A673 (cell line): ENCODE measurements around the gene GDF10. TPM values are rescaled to one million over a fixed set of nuclear protein-coding genes. Genes with fewer than 3 reads are reported as not detected.

Source experiments
- BruUV-seq: library from RNA; stranded (reverse); fragments of 400-500 nt; replicated peaks from 2 replicates; lab custom pipeline; 2021; lab: Mats Ljungman, UMichigan
- CTCF ChIA-PET: fragments of 300-600 bp; sonication (Branson Sonifier 250); formaldehyde crosslinking; loops from one replicate; lab custom pipeline; 2022; ENCODE audit warnings: antibody characterized with exemption; lab: Charles Lee
- POLR2A ChIA-PET: fragments of 300-600 bp; sonication (Branson Sonifier 250); formaldehyde crosslinking; loops from one replicate; lab custom pipeline; 2022; ENCODE audit warnings: antibody characterized with exemption; ENCODE audit not compliant: low non-redundant PET; lab: Charles Lee
- DNase-seq: peaks from one replicate; pipeline ENCODE4 v3.0.0-alpha.2; 2015; ENCODE audit warnings: low spot score
- H3K27ac ChIP-seq: fragments of 200-600 bp; sonication (generic); 2 replicates; pipeline ENCODE4 v1.5.1; 2016; ENCODE audit warnings: mixed run types, low read depth, mild to moderate bottlenecking, mixed read lengths, antibody characterized with exemption, low read length; ENCODE audit not compliant: poor library complexity, severe bottlenecking
- H3K27me3 ChIP-seq: fragments of 200-600 bp; sonication (generic); replicated peaks from 2 replicates; pipeline ENCODE4 v1.6.1; 2017; ENCODE audit warnings: mixed run types, low read depth, mild to moderate bottlenecking, mixed read lengths, antibody characterized with exemption, low read length; ENCODE audit not compliant: insufficient read depth, poor library complexity
- H3K36me3 ChIP-seq: fragments of 200-600 bp; sonication (generic); 2 replicates; pipeline ENCODE4 v1.6.1; 2016; ENCODE audit warnings: mixed run types, mild to moderate bottlenecking, mixed read lengths, antibody characterized with exemption, low read length; ENCODE audit not compliant: insufficient read depth, poor library complexity, severe bottlenecking
- H3K4me1 ChIP-seq: fragments of 200-600 bp; sonication (generic); 2 replicates; pipeline ENCODE4 v1.6.1; 2017; ENCODE audit warnings: mixed run types, mild to moderate bottlenecking, mixed read lengths, antibody characterized with exemption, low read length; ENCODE audit not compliant: insufficient read depth, poor library complexity, severe bottlenecking
- H3K4me3 ChIP-seq: fragments of 200-600 bp; sonication (generic); 2 replicates; pipeline ENCODE4 v1.5.1; 2016; ENCODE audit warnings: low read depth, mixed run types, mild to moderate bottlenecking, mixed read lengths, low read length; ENCODE audit not compliant: poor library complexity, severe bottlenecking
- H3K9me3 ChIP-seq: fragments of 200-600 bp; sonication (generic); 2 replicates; pipeline ENCODE4 v1.6.1; 2016; ENCODE audit warnings: mixed run types, low read depth, mild to moderate bottlenecking, mixed read lengths, antibody characterized with exemption, low read length; ENCODE audit not compliant: poor library complexity, severe bottlenecking
- CTCF ChIP-seq: fragments of 300-800, 200-600 bp; sonication (generic); conservative IDR thresholded peaks from 2 replicates; pipeline ENCODE4 v1.5.1; 2017; ENCODE audit warnings: low read depth, mild to moderate bottlenecking, antibody characterized with exemption, low read length, moderate library complexity, mixed read lengths
- EZH2 ChIP-seq: fragments of 200-600 bp; sonication (generic); IDR thresholded peaks from 2 replicates; pipeline ENCODE4 v1.6.1; 2017; ENCODE audit warnings: borderline replicate concordance, low read depth, mild to moderate bottlenecking, mixed read lengths, antibody characterized with exemption, low read length; ENCODE audit not compliant: poor library complexity, severe bottlenecking
- intact Hi-C: fragments of 100-400 bp; cut with micrococcal nuclease; formaldehyde crosslinking; loops from one replicate; pipeline ENCODE4 v1.10.0; 2022; ENCODE audit not compliant: unreplicated experiment
- total RNA-seq: library from RNA; stranded (reverse); gene quantifications from 2 replicates; pipeline ENCODE4 v1.2.3, GENCODE V29; 2021

The GDF10 gene
- total RNA-seq, 1 experiment from 2014 or later: 0.45 TPM

- Histone ChIP-seq H3K27ac (no peak overlapping the region), H3K27me3 (no peaks in the 10 kb centered on the region), H3K36me3 (no peaks in the 10 kb centered on the region), H3K4me1 (no peaks in the 10 kb centered on the region), H3K9me3 (no peaks in the 10 kb centered on the region), H3K4me3 (no peak overlapping the region)
- CTCF ChIA-PET: no interaction called here
- intact Hi-C loops: no loop called here
- POLR2A ChIA-PET: no interaction called here
- TF ChIP-seq EZH2: no peak
- no peak for TF ChIP-seq CTCF
- no peak for DNase-seq
- no TSS peak for BruUV-seq
Measured at GRCh38 chr10:47283848-47284247, 16.1 kb upstream of the GDF10 start.

GRCh38 chr10:47285381-47286115, 14.4 kb upstream of the GDF10 start:
- no TSS peak for BruUV-seq
- H3K4me3 ChIP-seq: no peak overlapping the region
- no peak overlapping the region for H3K27ac ChIP-seq
- H3K4me1 ChIP-seq: no peaks in the 10 kb centered on the region
- POLR2A ChIA-PET: no interaction called here
- no peak for DNase-seq
- H3K36me3 ChIP-seq: no peaks in the 10 kb centered on the region
- intact Hi-C loops: no loop called here
- CTCF ChIA-PET: no interaction called here
- H3K27me3 ChIP-seq: no peaks in the 10 kb centered on the region
- H3K9me3 ChIP-seq: no peaks in the 10 kb centered on the region
- TF ChIP-seq CTCF (no peak), EZH2 (no peak)

GRCh38 chr10:47286116-47286505, 13.9 kb upstream of the GDF10 start:
- intact Hi-C loops: no loop called here
- ChIA-PET POLR2A (no interaction called here), CTCF (interaction anchor here (0.8 kb wide), 1 partner anchor 262 kb away, joined by 3 read pairs; no protein-coding TSS in a partner anchor)

More at GRCh38 chr10:47286116-47286505, 13.9 kb upstream of the GDF10 start:
- DNase-seq: no peak
- TF ChIP-seq EZH2 (no peak), CTCF (no peak)
- BruUV-seq: no TSS peak
- Histone ChIP-seq H3K27ac (no peak overlapping the region), H3K36me3 (no peaks in the 10 kb centered on the region), H3K4me1 (no peaks in the 10 kb centered on the region), H3K9me3 (no peaks in the 10 kb centered on the region), H3K27me3 (no peaks in the 10 kb centered on the region), H3K4me3 (no peak overlapping the region)
